ENCODE data around the gene ZNHIT6.

The ZNHIT6 gene

DNA sequence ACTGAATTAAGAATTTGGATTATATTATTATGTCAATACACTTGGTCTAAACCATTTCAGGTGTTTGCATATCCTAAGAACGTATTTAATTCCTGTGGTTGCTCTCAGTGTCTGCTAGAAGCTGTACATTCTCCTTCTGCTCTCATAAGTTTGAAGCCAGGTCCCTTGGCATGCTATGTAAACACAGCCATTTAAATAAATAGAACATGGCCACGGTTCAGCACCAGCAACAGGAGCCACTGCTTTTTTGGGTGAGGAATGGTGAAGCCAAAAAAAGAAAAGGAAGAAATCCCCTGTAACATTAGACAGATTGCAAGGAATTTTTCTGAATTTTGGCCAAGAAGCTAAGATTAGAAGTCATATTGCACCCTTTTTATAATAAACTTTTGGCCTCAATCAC, 108.6 kb downstream of the ZNHIT6 start:
- TF ChIP-seq ZFP30 (CRISPR knock-in tag; IDR thresholded peaks at IDR 0.05) (no peak), TCF4 (CRISPR knock-in tag; IDR thresholded peaks at IDR 0.05; ENCODE audit: borderline replicate concordance) (no peak), SNAI2 (CRISPR knock-in tag; IDR thresholded peaks at IDR 0.05) (no peak), RARB (CRISPR knock-in tag; IDR thresholded peaks at IDR 0.05) (no peak), ARNTL (CRISPR knock-in tag; IDR thresholded peaks at IDR 0.05; ENCODE audit: borderline replicate concordance, low read depth) (no peak), TSHZ2 (CRISPR knock-in tag; IDR thresholded peaks at IDR 0.05) (no peak), ZFP3 (CRISPR knock-in tag; IDR thresholded peaks at IDR 0.05) (no peak), ISL1 (CRISPR knock-in tag; IDR thresholded peaks at IDR 0.05) (no peak), GLIS3 (CRISPR knock-in tag; IDR thresholded peaks at IDR 0.05) (no peak), CSDC2 (CRISPR knock-in tag; IDR thresholded peaks at IDR 0.05) (no peak)
- TF ChIP-seq, protein P1, sequence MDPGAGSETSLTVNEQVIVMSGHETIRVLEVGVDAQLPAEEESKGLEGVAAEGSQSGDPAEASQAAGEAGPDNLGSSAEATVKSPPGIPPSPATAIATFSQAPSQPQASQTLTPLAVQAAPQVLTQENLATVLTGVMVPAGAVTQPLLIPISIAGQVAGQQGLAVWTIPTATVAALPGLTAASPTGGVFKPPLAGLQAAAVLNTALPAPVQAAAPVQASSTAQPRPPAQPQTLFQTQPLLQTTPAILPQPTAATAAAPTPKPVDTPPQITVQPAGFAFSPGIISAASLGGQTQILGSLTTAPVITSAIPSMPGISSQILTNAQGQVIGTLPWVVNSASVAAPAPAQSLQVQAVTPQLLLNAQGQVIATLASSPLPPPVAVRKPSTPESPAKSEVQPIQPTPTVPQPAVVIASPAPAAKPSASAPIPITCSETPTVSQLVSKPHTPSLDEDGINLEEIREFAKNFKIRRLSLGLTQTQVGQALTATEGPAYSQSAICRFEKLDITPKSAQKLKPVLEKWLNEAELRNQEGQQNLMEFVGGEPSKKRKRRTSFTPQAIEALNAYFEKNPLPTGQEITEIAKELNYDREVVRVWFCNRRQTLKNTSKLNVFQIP (CRISPR knock-in tag; IDR thresholded peaks at IDR 0.05; ENCODE audit: borderline replicate concordance, low read depth), result no peak
- ATAC-seq, result no peak
